Measurements from ENCODE around the gene ACAA2. TPM values are rescaled to one million over a fixed set of nuclear protein-coding genes. Genes with fewer than 3 reads are reported as not detected.

ACAA2 gene
- total and polyA plus RNA-seq, 2 of the 8 experiments (the other 6 are each of a cell fraction or from before 2014, with no cell fraction given), result 63.4 to 151 TPM

DNA sequence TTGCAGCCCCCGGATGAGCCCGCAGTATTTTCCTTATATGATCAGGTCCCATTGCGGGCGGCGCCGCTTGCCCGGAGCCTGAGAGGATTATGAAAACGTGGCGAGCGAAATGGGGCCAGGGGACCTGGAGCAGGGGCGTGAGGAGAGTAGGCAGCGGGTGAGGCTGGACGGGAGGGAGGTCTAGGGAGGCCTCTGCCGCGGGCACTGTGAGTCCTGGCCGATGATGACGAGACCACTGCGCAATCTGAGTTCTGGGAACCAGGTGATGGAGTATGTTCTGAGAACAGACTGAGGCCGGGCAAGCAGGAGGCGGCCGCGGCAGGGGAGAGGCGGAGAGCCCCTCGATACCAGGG lies 790 bp upstream of the ACAA2 start:
- ChIA-PET POLR2A (ENCODE audit: partially characterized antibody) (interaction anchor here (0.7 to 3.1 kb wide), 9 partner anchors 8 to 327 kb away, joined by 3 to 10 read pairs (median 3); partner anchors contain the start of gene C18orf32), CTCF (ENCODE audit: partially characterized antibody) (interaction anchor here (0.7 to 1.0 kb wide), 2 partner anchors 31 to 47 kb away, joined by 3 read pairs; no protein-coding TSS in a partner anchor)
- WGBS, 2 experiments (ENCODE audit: extremely low coverage in 1 of 2, insufficient coverage in 1 of 2, insufficient read length in 1 of 2, insufficient replicate concordance in 2 of 2, low coverage in 1 of 2, low lambda C conversion rate in 2 of 2, missing lambda C conversion rate in 1 of 2), result 1% methylated on average over 24 of the region's 24 CpGs; no CpG with 5 or more reads in 1 of the 2 experiments
- Histone ChIP-seq H2BK12ac (ENCODE audit: low read depth, low read length) (no peak overlapping the region), H2BK20ac (ENCODE audit: low read length) (no peak overlapping the region), H2BK15ac (ENCODE audit: low read length) (no peak overlapping the region), H3K9ac (replicated peaks in 1 of 4; ENCODE audit: extremely low read depth in 1 of 4, low read depth in 3 of 4, low read length in 3 of 4) (peak overlapping the region; percentile 69 to 80 (median 74)), H3K23me2 (ENCODE audit: low read depth, low read length) (peaks cover 12% of the 10 kb centered on the region), H3K9me3 (ENCODE audit: insufficient read depth in 2 of 2, low read depth in 1 of 2, low read length in 1 of 2) (peaks cover under 1 to 5% of the 10 kb centered on the region in 2 experiments; a peak in 2 of 4 replicates), H3K14ac (ENCODE audit: insufficient read length) (no peak overlapping the region), H3K27me3 (replicated peaks in 1 of 4; ENCODE audit: control insufficient read depth in 3 of 4, extremely low read depth in 1 of 4, insufficient read depth in 3 of 4, low read length in 3 of 4) (no peaks in the 10 kb centered on the region; a peak in 1 of 7 replicates), H4K20me1 (replicated peaks in 1 of 2; ENCODE audit: control insufficient read depth in 1 of 2, insufficient read depth in 2 of 2, low read length in 2 of 2) (peaks cover 0 to 1% of the 10 kb centered on the region in 2 experiments), H2BK5ac (ENCODE audit: low read depth, low read length) (no peak overlapping the region), H3K79me1 (ENCODE audit: low read depth, low read length) (no peaks in the 10 kb centered on the region; the same call in 1 of the 2 replicates), H3K36me3 (ENCODE audit: control insufficient read depth in 2 of 4, insufficient read depth in 4 of 4, low read length in 3 of 4) (no peaks in the 10 kb centered on the region), H3K4me2 (ENCODE audit: insufficient read depth in 1 of 2, low read depth in 2 of 2, low read length in 2 of 2) (peak overlapping the region; percentile 81 to 89), H4K5ac (ENCODE audit: insufficient read length, low read depth, low read length) (peak overlapping the region; percentile 45), H4K91ac (replicated peaks; ENCODE audit: insufficient read length, low read length) (peak overlapping the region; percentile 79), H3K56ac (replicated peaks; ENCODE audit: insufficient read length, low read depth, low read length) (no peak overlapping the region), H3K4me3 (ENCODE audit: extremely low read depth in 1 of 4, insufficient read depth in 2 of 4, low read depth in 3 of 4, low read length in 4 of 4) (peak overlapping the region; percentile 71 to 93 (median 79)), H2AFZ (ENCODE audit: low read length) (peak overlapping the region; percentile 47; the same call in 1 of the 2 replicates), H3K23ac (ENCODE audit: insufficient read length) (no peak overlapping the region), H3K4ac (replicated peaks; ENCODE audit: insufficient read length, low read depth, low read length) (no peak overlapping the region), H3K4me1 (replicated peaks in 1 of 4; ENCODE audit: control insufficient read depth in 3 of 4, insufficient read depth in 4 of 4, low read length in 3 of 4) (peaks cover 2 to 11% (median 8%) of the 10 kb centered on the region in 4 experiments; a peak in 5 of 7 replicates), H3K27ac (ENCODE audit: low read depth, low read length) (peak overlapping the region; percentile 69), H2BK120ac (replicated peaks; ENCODE audit: low read depth, low read length) (no peak overlapping the region), H4K8ac (ENCODE audit: extremely low read depth, insufficient read depth, low read length) (peak overlapping the region; percentile 81), H3K79me2 (ENCODE audit: control insufficient read depth in 1 of 2, insufficient read depth in 2 of 2, low read length in 2 of 2) (peaks cover 7 to 40% of the 10 kb centered on the region in 2 experiments; a peak in 3 of 4 replicates), H2AK5ac (ENCODE audit: low read depth, low read length) (no peak overlapping the region), H3K18ac (ENCODE audit: extremely low read depth, low read length) (peak overlapping the region; percentile 92)
- DNase-seq (ENCODE audit: low read depth in 1 of 2, low spot score in 2 of 2) (no peak), FAIRE-seq (no peak)
- TF ChIP-seq KDM4A (IDR thresholded peaks at IDR 0.05; ENCODE audit: low read depth, low read length, severe bottlenecking) (peak; percentile 69), EGR1 (IDR thresholded peaks at IDR 0.05; ENCODE audit: borderline replicate concordance, low read depth, low read length) (no peak), SP4 (IDR thresholded peaks at IDR 0.05; ENCODE audit: low read length) (no peak), SP1 (IDR thresholded peaks at IDR 0.05; ENCODE audit: low read depth, low read length) (peak; percentile 27; the same call in 1 of the 2 replicates), BACH1 (IDR thresholded peaks at IDR 0.05; ENCODE audit: low read length) (no peak), TAF1 (IDR thresholded peaks at IDR 0.05; ENCODE audit: low read depth, low read length) (no peak), POLR2AphosphoS5 (IDR thresholded peaks at IDR 0.05; ENCODE audit: low read depth, low read length) (0 out of 2 replicates have a peak, but pooled peaks have one; percentile 51)
